GM23338 (cell line): Measurements from ENCODE around the gene SLC22A9.
A peak's percentile ranks its signal among the peaks of the same experiment; 100 is the strongest.

ENCODE experiments used
- CTCF ChIP-seq, 2 experiments: fragments of 200-600 bp in 1 of 2; sonication (generic) in 1 of 2; conservative IDR thresholded peaks; 2 replicates each; pipeline versions ENCODE4 v1.5.1 to v1.6.1; 2016 to 2017; ENCODE audit warnings: antibody characterized with exemption in 2 of 2, low read depth in 2 of 2, mild to moderate bottlenecking in 2 of 2, moderate library complexity in 1 of 2
- ETS1 ChIP-seq: IDR thresholded peaks from 2 replicates; pipeline ENCODE4 v1.6.1; 2016; ENCODE audit warnings: antibody characterized with exemption
- NANOG ChIP-seq: IDR thresholded peaks from 2 replicates; pipeline ENCODE4 v1.6.1; 2016; ENCODE audit warnings: antibody characterized with exemption, borderline replicate concordance
- POLR2AphosphoS5 ChIP-seq: IDR thresholded peaks from 2 replicates; pipeline ENCODE4 v1.6.1; 2016; ENCODE audit warnings: antibody characterized with exemption, low read depth
- REST ChIP-seq: IDR thresholded peaks from one replicate; pipeline ENCODE4 v1.6.1; 2018; ENCODE audit warnings: antibody characterized with exemption; ENCODE audit not compliant: unreplicated experiment
- ZNF331 ChIP-seq: fragments of 250-450 bp; sonication (Bioruptor Pico); IDR thresholded peaks from 2 replicates; pipeline ENCODE4 v1.5.0; 2020; ENCODE audit warnings: low read depth, mild to moderate bottlenecking, moderate library complexity

GRCh38 chr11:63427971-63428508 is 58.5 kb downstream of the SLC22A9 start:
- TF ChIP-seq POLR2AphosphoS5 (no peak), ETS1 (no peak), CTCF (conservative IDR thresholded peaks at IDR 0.05; ENCODE audit: low read depth in 2 of 2) (peak; percentile 26 to 42; a peak in 3 of 4 replicates), NANOG (no peak), REST (no peak), ZNF331 (no peak)
